Effector CD4-positive, alpha-beta T cell (primary cell): ENCODE results near the gene OR5B21. TPM values are rescaled to one million over a fixed set of nuclear protein-coding genes. Genes with fewer than 3 reads are reported as not detected.

Experiments
- DNase-seq: peaks from one replicate; pipeline ENCODE4 v3.0.0-alpha.2; 2020
- total RNA-seq: gene quantifications from one replicate; lab custom pipeline; 2026; lab: John Stamatoyannopoulos, UW

The OR5B21 gene
- total RNA-seq: not detected

DNA sequence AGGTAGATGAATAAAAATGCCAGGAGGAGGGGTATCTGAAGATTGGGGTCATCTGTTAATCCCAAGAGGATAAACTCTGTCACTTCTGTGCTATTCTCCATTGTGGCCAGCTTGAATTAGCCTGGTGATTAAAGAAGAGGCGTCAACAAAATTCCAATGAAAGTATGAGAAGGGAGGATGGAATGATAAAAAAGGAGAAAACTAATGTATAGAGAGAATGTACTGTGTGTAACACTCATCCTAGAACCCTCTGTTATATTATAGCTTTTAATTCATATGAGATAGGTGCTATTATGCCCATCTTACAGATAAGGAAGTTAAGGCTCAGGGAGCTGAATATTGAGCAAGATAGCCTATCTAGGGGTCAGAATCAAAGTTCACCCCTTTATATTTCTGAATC lies at the start of gene OR5B21:
Gene OR5B21, minus strand, starts transcription at position 101 of the 400 bp plus-strand sequence. Its CDS starts 0 bp downstream, at position 101.
- DNase-seq: no peak

DNA sequence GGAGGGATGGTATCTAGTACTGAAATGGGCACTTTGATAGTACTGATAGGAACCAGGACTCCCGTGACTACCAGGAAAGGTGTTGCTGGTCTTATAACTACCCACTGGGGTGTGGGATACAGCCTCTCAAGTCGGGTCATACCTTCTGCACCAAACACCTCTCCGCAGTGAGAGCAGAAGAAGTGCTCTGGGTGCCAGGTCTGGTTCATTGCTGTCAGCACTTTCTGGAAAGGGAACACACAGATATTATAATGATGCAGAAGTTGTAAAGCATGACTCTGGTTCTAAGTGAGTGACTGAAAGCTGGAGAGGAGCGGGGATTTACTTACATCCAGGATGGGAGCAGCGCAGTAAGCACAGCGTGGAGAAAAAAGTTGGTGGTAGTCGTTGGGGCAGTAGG lies 41.7 kb upstream of the OR5B21 start:
- no peak for DNase-seq

DNA sequence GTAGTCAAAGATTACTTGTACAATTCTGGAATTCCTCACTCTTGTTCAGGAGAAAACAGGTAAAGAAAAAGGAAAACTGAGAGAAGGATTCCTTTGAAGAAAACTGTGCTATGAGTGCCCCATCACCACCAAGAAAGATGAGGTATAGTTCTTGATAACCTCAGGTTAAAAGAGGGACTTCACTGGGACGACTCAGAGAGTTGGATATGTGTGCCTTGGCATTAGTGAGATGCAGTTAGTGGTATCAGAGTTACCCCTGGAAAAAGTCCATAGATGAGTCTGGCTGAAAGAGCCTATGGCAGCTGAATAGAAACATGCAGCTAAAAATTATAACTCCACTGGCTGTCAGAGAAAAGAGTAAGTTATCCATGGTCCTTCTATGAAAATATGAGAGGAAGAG lies 38.9 kb upstream of the OR5B21 start:
- no peak for DNase-seq

DNA sequence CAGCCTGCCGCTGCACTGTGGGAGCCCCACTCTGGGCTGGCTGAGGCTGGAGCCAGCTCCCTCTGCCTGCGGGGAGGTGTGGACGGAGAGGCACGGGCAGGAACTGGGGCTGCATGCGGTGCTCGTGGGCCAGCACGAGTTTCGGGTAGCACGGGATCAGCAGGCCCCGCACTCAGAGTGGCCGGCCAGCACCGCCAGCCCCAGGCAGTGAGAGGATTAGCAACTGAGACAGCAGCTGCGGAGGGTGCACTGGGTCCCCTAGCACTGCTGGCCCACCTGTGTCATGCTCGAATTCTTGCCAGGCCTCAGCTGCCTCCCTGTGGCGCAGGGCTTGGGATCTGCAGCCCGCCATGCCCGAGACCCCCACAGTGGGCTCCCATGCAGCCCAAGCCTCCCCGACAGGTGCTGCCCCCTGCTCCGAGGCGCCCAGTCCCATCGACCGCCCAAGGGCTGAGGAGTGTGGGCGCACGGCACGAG lies 24.0 kb upstream of the OR5B21 start:
- DNase-seq: no peak

DNA sequence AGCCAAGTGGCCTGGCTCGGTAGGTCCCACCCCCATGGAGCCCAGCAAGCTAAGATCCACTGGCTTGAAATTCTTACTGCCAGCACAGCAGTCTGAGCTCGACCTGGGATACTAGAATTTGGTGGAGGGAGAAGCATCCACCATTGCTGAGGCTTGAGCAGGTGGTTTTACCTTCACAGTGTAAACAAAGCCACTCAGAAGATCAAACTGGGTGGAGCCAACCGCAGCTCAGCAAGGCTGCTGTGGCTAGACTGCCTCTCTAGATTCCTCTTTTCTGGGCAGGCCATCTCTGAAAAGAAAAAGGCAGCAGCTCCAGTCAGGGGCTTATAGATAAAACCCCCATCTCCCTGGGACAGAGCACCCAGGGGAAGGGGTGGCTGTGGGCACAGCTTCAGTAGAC lies 22.3 kb upstream of the OR5B21 start:
- peak; percentile 9 for DNase-seq

DNA sequence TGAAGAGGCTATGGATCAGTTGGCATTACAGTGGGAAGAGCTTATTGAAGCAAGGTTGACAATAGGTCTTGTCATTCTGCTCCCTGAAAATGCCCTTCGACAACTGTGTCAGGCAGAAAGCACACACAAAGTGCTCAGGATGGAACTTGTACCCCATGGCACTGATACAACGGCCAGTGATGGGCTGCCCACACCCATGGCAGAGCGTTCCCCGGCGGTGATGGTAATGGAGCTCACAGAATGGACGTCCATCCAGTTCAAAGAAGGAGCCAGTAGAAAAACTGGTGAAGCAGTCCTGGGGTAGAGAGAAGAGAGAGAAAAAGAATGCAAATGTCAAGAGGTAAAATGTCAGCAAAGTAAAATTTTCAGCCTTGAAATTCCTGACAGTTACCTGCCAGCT lies 19.5 kb upstream of the OR5B21 start:
- DNase-seq: no peak

DNA sequence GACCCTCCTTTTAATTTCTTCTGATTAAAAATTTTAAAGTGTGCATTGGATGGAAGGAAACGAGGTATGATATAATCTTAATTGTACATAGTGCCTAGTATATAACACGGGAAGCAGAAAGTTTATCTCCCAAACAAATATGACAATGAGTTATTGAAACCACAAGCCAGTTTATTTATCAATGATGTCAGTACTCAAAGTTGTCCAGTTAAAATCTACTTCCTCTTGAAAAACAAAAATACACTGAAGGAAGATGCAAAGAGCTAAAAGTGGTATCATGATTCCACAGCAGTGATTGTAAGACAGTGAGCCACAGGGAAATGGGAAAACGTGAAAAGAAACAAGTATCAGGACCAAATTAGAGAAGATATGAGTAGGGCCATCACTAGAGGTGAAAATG lies 18.8 kb upstream of the OR5B21 start:
- no peak for DNase-seq

DNA sequence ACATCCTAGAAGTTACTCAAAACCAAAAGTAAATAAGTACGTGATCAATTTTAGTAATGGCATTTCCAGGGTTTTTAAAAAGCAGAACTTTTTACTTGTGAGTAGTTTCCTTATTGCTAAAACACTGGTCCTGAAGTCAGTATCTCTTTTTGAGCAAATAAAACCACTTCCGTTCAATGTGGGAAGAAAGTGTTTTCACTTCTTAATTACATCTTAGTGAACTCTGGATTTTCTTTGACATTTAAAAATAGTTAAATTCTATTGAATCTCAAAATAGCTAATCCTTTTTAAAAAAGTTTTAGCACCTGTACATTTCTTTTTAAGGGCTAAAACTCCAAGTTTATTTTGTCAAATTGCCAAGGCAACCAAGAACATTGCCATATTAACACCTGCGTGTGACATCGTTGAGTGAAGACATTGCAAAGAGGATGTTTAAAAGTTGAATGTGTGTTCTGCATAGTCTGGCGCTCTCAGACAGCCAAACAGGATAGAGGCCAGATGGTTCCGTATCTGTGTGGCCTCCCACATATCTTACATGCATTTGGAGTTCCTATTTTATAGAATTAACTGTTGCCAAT lies 17.2 kb upstream of the OR5B21 start:
- DNase-seq: peak; percentile 16

DNA sequence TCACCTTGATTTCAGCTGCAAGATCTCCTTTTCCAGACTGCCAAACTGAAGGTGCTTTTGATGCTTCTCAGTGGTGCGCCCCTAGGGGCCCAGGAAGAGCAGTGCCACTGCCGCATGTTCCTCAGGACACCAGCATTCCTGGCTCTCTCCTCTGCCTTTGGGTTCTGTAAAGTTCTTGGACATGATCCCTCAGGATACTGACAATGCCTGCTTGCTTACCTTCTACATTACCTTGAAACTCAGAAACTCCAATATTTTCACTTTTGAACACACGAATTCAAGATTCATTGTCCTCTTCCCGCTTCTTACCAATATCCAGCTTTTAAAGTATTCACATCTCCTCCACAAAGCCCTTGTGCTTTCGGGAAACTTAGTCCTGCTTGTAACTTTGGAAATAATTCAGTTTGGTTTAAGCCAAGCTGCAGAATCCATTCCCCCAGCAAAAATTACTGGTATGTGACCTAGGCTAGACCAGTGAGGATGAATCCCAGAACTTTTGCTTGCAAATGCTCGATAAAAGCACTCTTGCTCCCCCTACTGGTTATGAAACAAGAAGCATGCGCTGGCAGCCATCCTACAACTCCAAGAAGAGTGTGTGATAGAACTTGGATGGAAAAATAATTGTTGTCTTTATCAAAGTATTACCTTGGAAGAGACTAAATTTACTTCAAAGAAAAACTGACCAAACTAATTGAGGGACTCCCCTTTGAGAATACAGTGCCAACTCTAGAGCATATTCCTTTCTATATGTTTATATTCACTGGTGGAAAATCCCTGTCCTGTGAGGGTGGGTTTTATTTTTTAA lies 16.5 kb upstream of the OR5B21 start:
- peak; percentile 45 for DNase-seq

DNA sequence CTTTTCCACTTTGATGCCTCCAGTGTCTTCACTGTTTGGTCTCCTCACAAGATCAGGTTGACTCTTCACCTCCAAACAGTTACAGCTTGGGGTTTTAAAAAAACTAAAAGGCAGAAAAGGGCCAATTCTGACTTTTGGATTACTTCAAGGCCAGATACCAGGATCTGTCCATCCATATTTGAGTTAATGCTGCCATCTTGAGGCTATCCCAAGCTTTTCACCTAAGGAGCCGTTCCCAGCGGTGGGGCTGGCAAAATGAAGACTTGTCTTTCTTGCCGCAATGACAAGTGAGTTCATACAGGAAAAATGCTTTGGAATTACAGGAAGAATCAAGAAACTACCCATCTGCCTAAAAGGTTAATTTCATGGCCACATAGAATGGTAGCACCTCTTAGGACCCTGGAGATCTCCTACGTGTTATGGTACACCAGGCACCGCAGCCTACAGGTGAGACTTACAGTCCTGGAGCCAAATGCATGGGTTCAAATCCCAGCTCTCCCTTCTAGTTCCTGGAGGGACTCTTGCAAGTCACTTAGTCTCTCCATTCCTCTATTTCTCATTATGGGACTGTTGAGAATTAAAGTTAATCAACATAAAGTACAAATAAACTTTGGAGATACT lies 6.0 kb upstream of the OR5B21 start:
- DNase-seq: no peak

DNA sequence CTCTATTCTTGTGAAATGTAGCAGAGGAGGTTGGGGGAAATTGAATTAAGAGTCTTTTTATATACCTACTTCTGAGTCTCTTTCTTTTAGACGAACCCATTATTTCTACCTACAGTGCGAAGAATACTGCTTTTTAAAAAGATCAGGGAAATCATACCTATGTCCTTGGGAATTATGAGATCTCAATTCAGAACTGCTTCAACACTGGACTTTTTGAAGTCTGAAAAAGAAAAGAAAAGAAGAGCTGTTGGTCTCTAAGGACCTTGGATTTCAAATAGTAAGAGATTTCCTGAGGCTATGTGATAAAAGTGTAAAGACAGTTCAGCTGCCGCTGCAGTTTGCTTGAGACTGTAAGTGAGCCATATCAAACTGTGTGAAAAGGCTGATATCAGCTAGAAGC lies 3.7 kb upstream of the OR5B21 start:
- no peak for DNase-seq

DNA sequence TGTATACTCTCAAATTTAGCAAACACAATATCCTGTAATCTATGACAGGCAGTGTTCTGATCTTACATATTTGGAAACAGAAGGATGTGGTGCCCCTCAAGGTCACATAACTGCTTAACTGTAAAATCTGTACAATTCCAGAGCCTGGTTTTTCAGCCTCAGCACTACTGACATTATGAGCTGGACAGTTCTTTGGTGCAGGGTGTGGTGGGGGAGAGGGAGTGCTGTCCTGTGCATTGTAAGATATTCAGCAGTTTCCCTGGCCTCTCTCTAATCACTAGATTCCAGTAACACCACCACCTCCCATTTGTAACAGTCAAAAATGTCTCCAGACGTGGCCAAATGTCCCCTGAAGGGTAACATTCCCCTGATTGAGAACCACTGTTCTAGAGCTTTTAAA lies 1.8 kb upstream of the OR5B21 start:
- no peak for DNase-seq

DNA sequence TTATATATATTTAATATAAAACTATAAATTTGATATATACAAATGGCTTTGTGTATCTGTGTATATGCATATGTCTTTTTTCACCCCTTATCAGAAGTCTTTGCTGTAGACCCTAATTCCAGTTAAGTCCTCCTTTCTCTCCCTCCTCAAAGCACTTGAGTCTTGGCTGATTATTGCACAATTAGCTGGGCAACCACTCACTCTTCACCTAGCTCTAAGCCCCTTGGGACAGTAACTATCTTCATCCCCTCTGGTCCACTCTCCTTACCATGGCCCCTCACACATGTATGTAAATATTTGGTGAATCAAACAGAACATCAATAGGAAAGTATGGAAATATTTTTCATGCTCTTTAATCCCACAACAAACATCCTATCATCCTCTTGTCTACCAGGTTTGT lies 909 bp upstream of the OR5B21 start:
- no peak for DNase-seq

DNA sequence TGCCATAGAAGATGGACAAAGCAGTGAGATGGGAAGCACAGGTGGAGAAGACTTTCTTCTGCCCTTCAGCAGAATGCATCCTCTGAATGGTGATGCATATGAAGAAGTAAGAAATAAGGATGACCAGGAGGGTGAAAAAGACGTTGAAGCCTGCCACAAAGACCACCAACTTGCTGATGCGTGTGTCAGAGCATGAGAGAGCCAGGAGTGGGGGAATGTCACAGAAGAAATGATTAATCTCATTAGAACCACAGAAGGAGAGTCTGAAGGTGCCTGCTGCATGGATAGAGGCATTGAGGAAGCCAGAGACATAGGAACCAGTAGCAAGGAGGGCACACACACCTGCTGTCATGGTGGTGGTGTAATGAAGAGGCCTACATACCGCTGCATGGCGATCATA lies 550 bp downstream of the OR5B21 start:
- no peak for DNase-seq

DNA sequence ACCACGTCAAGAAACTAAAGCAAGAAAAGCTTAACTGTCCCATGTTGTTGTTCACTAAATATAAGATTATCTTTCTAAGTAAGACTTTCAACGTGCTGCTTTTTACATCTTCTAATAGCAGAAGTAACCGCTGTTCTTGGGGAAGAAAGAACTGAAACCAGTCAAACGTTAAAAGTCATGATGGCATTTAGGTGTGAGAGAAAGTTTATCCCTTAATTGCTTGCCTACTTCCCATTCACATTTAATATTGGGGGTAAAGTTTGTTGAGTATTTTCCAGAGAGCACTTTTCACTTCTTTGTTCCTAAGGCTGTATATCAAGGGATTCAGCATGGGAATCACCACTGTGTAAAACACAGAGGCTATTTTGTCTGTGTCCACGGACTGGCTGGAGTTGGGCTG lies 970 bp downstream of the OR5B21 start:
- DNase-seq: no peak

DNA sequence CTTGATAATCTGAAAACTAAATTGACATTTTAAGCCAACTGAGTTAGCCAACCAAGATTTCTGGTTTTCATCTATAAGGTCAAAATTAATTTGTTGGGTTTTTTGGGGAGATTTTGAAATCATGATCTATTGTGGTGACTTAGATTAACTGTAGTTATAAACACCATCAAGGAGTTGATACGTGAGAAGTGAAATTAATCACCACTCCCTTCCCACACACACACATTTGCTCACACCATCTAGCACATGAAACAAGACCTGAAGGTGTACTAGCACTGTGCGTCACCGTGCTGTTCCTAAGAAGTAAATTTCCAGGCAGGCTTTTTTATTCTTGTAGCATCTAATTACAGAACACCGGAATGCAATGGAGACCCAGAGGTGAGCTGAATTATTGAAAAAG lies 2.1 kb downstream of the OR5B21 start:
- no peak for DNase-seq

DNA sequence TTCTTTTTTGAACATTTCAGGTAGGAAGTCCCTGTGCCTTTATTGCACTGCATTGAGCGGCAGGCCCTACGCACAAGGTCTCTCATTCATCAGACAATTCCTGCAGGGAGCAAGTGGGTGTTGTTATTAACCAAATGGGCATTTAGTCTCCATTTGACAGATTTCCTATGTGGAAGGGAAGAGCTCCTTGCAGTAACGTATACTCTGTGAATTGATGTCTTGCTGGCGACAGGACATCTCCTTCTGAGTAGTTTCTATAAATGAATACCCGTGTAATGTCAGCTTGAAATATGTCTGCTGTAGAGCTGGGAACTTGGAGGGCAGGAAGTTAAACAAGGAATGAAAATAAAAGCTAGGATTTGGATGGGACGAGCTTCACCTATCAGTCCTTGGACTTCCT lies 3.7 kb downstream of the OR5B21 start:
- DNase-seq: no peak

DNA sequence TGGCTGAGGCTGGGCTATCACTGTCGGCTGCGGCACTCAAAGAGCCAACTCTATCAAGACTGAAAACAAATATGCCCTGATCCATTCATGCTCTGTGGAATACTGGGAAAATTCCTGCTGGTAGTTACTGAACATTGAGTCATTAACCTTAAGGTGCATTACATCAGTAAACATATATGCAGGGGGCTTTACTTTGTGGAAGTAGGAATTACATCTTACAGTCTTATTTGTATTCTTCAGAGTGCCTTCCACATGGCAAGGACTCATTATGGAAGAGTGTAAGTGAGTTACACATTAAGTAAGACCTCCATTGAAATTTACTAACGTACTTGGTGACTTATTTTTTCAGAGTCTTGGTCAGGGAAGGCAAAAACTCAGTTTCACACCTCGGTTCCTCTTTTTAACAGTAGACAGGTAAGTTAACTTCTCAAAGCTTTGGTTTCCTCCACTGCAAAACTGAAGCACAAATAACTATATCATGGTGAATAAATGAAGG lies 4.5 kb downstream of the OR5B21 start:
- no peak for DNase-seq

DNA sequence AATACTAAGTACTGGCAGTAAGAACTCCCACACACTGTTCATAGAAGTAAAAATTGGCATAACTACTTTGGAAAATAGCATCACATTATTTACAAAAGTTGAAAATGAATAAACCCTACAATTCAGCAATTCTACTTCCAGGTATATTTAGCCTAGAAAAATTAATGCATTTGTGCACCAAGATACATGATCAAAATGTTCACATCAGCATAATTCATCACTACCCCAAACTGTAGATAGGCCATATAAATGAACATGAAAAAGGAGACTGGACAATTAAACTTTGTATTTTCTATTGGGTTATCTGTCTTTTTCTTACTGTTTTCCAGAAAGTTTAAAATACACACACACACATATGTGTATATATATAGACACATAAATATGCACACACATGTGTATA lies 5.9 kb downstream of the OR5B21 start:
- no peak for DNase-seq

DNA sequence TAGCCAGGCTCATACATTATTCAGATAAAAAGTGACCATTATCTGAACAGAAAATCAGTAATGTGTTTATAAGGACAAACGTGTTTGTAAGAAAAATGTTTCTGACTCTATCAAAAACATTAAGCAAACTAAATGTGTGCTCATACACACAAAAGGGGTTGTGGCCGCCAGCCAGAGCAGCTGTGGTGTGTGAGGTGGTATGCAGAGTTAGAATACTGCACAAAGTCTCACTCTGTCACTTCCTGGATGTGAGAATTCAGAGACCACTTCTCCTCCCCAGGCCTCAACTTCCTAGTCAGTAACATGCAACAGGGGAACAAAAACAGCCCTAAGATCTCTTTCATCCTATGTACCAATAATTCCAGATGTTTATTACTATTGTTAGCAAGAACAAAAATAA lies 9.4 kb downstream of the OR5B21 start:
- DNase-seq: no peak

DNA sequence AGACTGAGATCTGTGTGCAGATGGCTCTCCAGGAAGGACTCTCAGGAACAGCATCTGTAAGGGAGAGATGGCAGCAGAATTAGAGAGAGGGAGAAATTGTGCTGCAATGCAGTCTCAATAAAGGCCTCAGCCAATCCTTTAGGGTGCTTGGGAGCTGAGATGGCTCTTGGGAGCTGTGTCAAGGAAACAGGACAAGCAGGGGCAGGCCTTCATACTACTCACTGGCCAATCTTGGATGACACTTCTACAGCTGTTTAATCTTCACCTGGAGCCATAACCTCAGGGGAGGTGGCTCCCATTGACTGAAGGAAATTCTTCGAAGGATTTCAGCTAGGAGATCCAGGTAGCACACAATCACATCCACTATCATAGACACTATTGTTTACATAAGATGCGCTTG lies 10.0 kb downstream of the OR5B21 start:
- DNase-seq: no peak

DNA sequence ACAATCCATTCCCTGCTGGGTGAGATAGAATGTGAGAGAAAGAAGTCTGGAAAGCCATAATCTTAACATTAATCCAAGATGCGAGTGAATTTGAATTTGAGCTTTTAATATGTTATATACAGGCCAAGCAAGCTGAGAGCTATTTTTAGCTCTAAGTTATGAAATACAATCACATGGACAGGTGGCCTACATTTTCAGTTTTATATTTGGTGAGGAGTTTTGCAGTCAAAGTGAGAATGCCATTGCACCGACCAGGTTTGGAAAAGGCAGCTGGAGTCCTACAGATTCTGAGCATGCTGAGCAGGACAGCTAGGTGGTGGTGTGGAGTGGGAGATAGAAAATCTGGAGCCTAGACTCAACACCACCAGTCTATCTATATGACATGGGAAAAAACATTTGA lies 12.0 kb downstream of the OR5B21 start:
- no peak for DNase-seq

DNA sequence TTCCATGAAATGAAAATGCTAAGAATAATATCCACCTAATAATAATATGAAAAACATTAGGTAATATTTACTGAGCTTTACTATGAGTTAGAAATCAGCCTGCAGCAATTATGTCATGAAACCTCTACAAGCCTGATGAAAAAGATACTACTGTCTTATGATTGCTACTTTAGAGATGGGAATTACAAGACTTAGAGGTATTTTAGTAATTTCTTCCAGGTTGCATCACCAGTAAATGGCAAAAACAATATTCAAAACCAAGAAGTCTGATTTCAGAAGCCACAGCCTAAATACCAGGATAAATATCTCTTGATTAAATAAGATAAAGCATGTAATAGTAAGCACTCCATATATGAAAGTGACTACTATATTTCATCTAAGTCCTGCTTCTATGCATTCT lies 13.8 kb downstream of the OR5B21 start:
- DNase-seq: no peak

DNA sequence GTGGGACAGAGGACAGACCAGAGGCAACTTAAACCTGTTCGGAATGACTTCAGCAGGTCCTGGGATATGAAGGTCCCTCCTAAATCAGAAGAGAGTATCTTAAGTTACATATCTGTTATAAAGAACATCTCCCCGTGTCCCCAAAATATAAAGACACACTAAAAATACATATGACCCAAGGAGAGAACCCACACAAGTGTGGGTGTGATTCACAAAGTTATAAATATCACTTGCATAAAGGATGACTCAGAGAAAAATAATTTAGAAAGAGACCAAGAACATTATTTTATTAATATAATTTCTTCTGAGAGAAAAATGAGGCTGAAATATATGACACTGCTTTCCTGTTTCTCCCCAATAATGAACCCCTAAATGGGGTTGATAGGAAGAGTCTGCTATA lies 14.2 kb downstream of the OR5B21 start:
- no peak for DNase-seq
